Measurements from ENCODE around the gene NSG1. TPM values are rescaled to one million over a fixed set of nuclear protein-coding genes. Genes with fewer than 3 reads are reported as not detected.
"Not testable (repeated sequence)": the region's sequence is repeated elsewhere in the genome, so short reads cannot be mapped to it uniquely, and the experiment has no call there.

The NSG1 gene
- total and polyA plus RNA-seq, 8 donors, result 1.2 to 13.6 (median 4.1) TPM; not detected in 1

DNA sequence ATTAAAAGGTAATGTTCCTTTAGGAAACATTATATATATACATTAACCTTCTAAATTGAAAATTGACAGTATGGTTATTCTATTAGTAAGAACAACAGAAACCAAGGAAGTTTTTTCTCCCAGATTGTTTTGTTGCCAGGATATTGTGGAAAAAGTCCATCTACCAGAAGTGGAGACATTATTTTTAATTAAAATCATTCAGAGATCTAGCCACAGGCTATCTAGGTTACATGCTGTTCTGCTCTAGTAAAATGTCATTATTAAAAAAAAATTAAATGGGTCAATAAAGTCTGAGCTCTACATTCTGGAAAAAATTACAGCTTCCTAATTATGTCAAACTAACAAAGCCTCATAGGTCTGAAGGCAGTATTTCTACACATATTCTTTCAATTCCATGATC lies 74.3 kb downstream of the NSG1 start:
- no peak for DNase-seq
- Histone ChIP-seq H3K4me1 (peaks cover 0 to 13% (median 3%) of the 10 kb centered on the region in 4 donors), H3K27ac (no peak overlapping the region), H3K4me3 (no peak overlapping the region), H3K36me3 (peaks cover 25 to 59% (median 58%) of the 10 kb centered on the region in 4 donors), H3K27me3 (no peaks in the 10 kb centered on the region), H3K9me3 (no peaks in the 10 kb centered on the region)
- TF ChIP-seq EP300 (IDR thresholded peaks at IDR 0.05), result no peak
- TF ChIP-seq POLR2AphosphoS5 (IDR thresholded peaks at IDR 0.05), result no peak
- no peak for TF ChIP-seq POLR2A (IDR thresholded peaks at IDR 0.05)
- TF ChIP-seq CTCF (IDR thresholded peaks at IDR 0.05), result no peak
- intact Hi-C loops (cut with DNase I; ENCODE audit: low total_unique reads), result no loop called here

- no peak overlapping the region for H3K27ac ChIP-seq
- intact Hi-C loops (cut with DNase I; ENCODE audit: low total_unique reads), result no loop called here
- peak; percentile 43 to 57 for DNase-seq
- H3K4me1 ChIP-seq, result peaks cover 0 to 13% (median 3%) of the 10 kb centered on the region in 4 donors
- H3K27me3 ChIP-seq, result no peaks in the 10 kb centered on the region
- H3K36me3 ChIP-seq, result peaks cover 19 to 59% (median 58%) of the 10 kb centered on the region in 4 donors
- 42 to 67% (median 54%) methylated on average over 5 of the region's 5 CpGs for WGBS, 5 donors
- H3K4me3 ChIP-seq, result no peak overlapping the region
- TF ChIP-seq CTCF (IDR thresholded peaks at IDR 0.05) (no peak), POLR2AphosphoS5 (IDR thresholded peaks at IDR 0.05) (no peak), POLR2A (IDR thresholded peaks at IDR 0.05) (no peak), EP300 (IDR thresholded peaks at IDR 0.05) (no peak)
- no peaks in the 10 kb centered on the region for H3K9me3 ChIP-seq
These were observed 74.9 kb downstream of the NSG1 start for GRCh38 chr4:4461850-4462249.

GRCh38 chr4:4462970-4463369 lies 76.1 kb downstream of the NSG1 start:
- Histone ChIP-seq H3K9me3 (no peaks in the 10 kb centered on the region), H3K36me3 (peaks cover 19 to 59% (median 56%) of the 10 kb centered on the region in 4 donors), H3K4me1 (peaks cover 0 to 13% (median 3%) of the 10 kb centered on the region in 4 donors), H3K27me3 (no peaks in the 10 kb centered on the region), H3K27ac (no peak overlapping the region), H3K4me3 (no peak overlapping the region)
- WGBS, 5 donors, result 56 to 63% (median 58%) methylated on average over 3 of the region's 3 CpGs
- intact Hi-C loops (cut with DNase I; ENCODE audit: low total_unique reads), result no loop called here
- no peak for TF ChIP-seq POLR2AphosphoS5 (IDR thresholded peaks at IDR 0.05)
- no peak for TF ChIP-seq CTCF (IDR thresholded peaks at IDR 0.05)
- no peak for TF ChIP-seq POLR2A (IDR thresholded peaks at IDR 0.05)
- TF ChIP-seq EP300 (IDR thresholded peaks at IDR 0.05), result no peak
- DNase-seq, result no peak

- H3K27me3 ChIP-seq; H3K27ac ChIP-seq; H3K9me3 ChIP-seq; intact Hi-C loops (cut with DNase I; ENCODE audit: low total_unique reads); DNase-seq; H3K4me3 ChIP-seq: not testable (repeated sequence)
- H3K4me1 ChIP-seq, result peaks cover 0 to 13% (median 3%) of the 10 kb centered on the region in 4 donors
- 93 to 99% (median 98%) methylated on average over 3 of the region's 3 CpGs for WGBS, 5 donors
- H3K36me3 ChIP-seq, result peaks cover 36 to 62% (median 61%) of the 10 kb centered on the region in 4 donors
These were observed 78.3 kb downstream of the NSG1 start for GRCh38 chr4:4465238-4465637.

Other genes starting within 250 kb of the NSG1 start
- gene OTOP1, start 160.2 kb upstream of the NSG1 start, total RNA-seq, result not detected
- not detected for gene OTOP1, start 160.2 kb upstream of the NSG1 start, polyA plus RNA-seq
- 10 to 100 TPM in 3 of 5 donors, 1 to 10 TPM in 1, under 1 TPM in 1; 0.29 to 46.3 (median 19.0) TPM for gene TMEM128, start 138.9 kb upstream of the NSG1 start, total RNA-seq
- gene TMEM128, start 138.9 kb upstream of the NSG1 start, polyA plus RNA-seq, result 10 to 100 TPM; 14.9 to 18.5 (median 18.1) TPM
- 10 to 100 TPM in 1 of 5 donors, 1 to 10 TPM in 3, under 1 TPM in 1; 0.87 to 17.4 (median 8.1) TPM for gene LYAR, start 96.9 kb upstream of the NSG1 start, total RNA-seq
- 10 to 100 TPM in 2 of 3 donors, 1 to 10 TPM in 1; 7.3 to 23.8 (median 13.0) TPM for gene LYAR, start 96.9 kb upstream of the NSG1 start, polyA plus RNA-seq
- gene ZBTB49, start 96.9 kb upstream of the NSG1 start, total RNA-seq, result 1 to 10 TPM in 3 of 5 donors, under 1 TPM in 1, not detected in 1; 0.29 to 7.6 (median 6.6) TPM
- 1 to 10 TPM; 1.2 to 2.7 (median 2.1) TPM for gene ZBTB49, start 96.9 kb upstream of the NSG1 start, polyA plus RNA-seq
- gene STX18, start 154.9 kb downstream of the NSG1 start, total RNA-seq, result 10 to 100 TPM; 17.1 to 91.6 (median 35.8) TPM
- gene STX18, start 154.9 kb downstream of the NSG1 start, polyA plus RNA-seq, result 10 to 100 TPM; 19.4 to 28.3 (median 24.4) TPM